HepG2 (cell line): ENCODE data around the gene PTGES3. TPM values are rescaled to one million over a fixed set of nuclear protein-coding genes. Genes with fewer than 3 reads are reported as not detected.

Experiments used
- HIVEP1 ChIP-seq: sonication (generic); formaldehyde crosslinking; IDR thresholded peaks from 2 replicates; pipeline ENCODE4 v1.4.0; 2020; ENCODE audit warnings: mild to moderate bottlenecking, missing genetic modification reagents
- SATB2 ChIP-seq: sonication (generic); formaldehyde crosslinking; IDR thresholded peaks from 2 replicates; pipeline ENCODE4 v1.5.0; 2020; ENCODE audit warnings: missing genetic modification reagents
- SMC3 ChIP-seq: IDR thresholded peaks from 2 replicates; pipeline ENCODE4 v1.6.1; 2011; ENCODE audit warnings: low read length, improper control_type of control experiment
- SNAI1 ChIP-seq: sonication (generic); formaldehyde crosslinking; IDR thresholded peaks from 2 replicates; pipeline ENCODE4 v1.5.0; 2020; ENCODE audit warnings: mild to moderate bottlenecking, missing genetic modification reagents, borderline replicate concordance
- THAP11 ChIP-seq: IDR thresholded peaks from 2 replicates; pipeline ENCODE4 v1.6.1; 2016; ENCODE audit warnings: missing biosample characterization, missing genetic modification reagents
- ZNF577 ChIP-seq: sonication (generic); formaldehyde crosslinking; IDR thresholded peaks from 2 replicates; pipeline ENCODE4 v1.4.0; 2020; ENCODE audit warnings: mild to moderate bottlenecking, low read depth, missing genetic modification reagents, borderline replicate concordance
- polyA plus RNA-seq, 8 experiments: library from polyadenylated mRNA; depleted of rRNA in 3 of 8; stranded (reverse) in 7 of 8; unstranded in 1 of 8; fragments of >200 nt; fragmentation: Illumina TruSeq in 4 of 8; extraction: Trizol in 4 of 8; gene quantifications; 2 replicates each; pipeline versions ENCODE4 v1.2.1 to v1.2.3, GENCODE V29; 2011 to 2016; ENCODE audit warnings: low read depth in 4 of 8, missing spikeins in 1 of 8, mixed read lengths in 1 of 8; ENCODE audit not compliant: insufficient read depth in 1 of 8
- total RNA-seq, 5 experiments: library from RNA; depleted of rRNA; stranded (reverse); fragments of >200 nt; fragmentation: Illumina TruSeq; extraction: Trizol; gene quantifications; 2 replicates each; pipeline ENCODE4 v1.2.3, GENCODE V29; 2016; ENCODE audit warnings: low read depth in 1 of 5
- TF ChIP-seq, protein P1 (sequence below), 2 experiments: fragments of 450-650 bp in 1 of 2; sonication (generic) in 1 of 2; formaldehyde crosslinking in 1 of 2; IDR thresholded peaks; 2 replicates each; pipeline versions ENCODE4 v1.6.1 to v1.8.0; 2016 to 2022; ENCODE audit warnings: antibody characterized with exemption in 1 of 2, mild to moderate bottlenecking in 1 of 2, missing genetic modification reagents in 1 of 2
- TF ChIP-seq, protein P2 (sequence below): sonication (generic); formaldehyde crosslinking; IDR thresholded peaks from 2 replicates; pipeline ENCODE4 v1.9.0; 2022; ENCODE audit warnings: low read depth, missing genetic modification reagents
- TF ChIP-seq, protein P3 (sequence below): sonication (generic); formaldehyde crosslinking; IDR thresholded peaks from 2 replicates; pipeline ENCODE4 v1.4.0; 2020; ENCODE audit warnings: mild to moderate bottlenecking, missing genetic modification reagents, borderline replicate concordance
- TF ChIP-seq, protein P4 (sequence below): sonication (generic); formaldehyde crosslinking; conservative IDR thresholded peaks from 2 replicates; pipeline ENCODE4 v1.8.1; 2023; ENCODE audit warnings: missing genetic modification reagents

The PTGES3 gene
- total and polyA plus RNA-seq, 2 of the 13 experiments (the other 11 are each of a cell fraction or from before 2014, with no cell fraction given): 54.4 to 159 TPM

DNA sequence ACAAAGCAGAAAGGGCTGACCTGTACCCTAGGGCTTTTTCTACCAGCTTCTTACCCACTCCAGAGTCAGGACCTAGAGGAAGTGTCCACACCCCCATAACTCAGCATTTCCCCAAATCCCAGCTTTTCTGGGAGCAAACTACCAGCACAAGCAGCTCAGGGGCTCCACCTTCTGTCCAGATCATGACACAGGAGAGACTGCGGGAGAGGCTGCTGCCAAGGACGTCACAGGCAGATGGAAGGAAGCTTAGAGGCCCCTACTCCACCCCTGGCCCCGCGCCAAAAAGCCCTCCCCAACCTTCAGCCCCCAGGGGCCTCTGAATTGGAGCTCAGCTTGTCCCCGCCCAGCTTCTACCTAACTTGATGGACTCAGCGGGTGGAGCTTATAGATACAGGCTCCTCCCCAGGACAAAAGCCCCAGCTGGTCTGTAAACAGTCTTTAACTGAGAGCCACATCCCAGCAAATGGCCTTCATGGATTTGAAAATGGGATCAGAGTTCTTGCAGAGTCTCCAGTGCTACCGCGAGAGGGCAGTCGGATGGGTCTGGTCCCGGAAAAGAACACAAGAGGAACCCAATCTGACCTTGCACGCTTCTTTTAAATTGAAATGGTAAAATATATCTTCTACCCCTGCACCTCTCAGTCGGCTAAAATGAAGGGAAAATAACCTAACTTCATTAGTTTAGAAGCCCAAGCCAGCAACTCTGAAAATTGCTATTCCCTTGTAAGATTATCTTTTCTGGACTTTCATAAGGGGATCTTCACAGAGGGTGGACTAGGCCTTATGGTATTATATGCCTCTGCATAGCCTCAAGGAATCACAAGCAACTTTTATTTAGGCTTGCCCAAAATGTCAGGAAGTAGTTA, 51.2 kb downstream of the PTGES3 start (continued):
- TF ChIP-seq, protein P1, sequence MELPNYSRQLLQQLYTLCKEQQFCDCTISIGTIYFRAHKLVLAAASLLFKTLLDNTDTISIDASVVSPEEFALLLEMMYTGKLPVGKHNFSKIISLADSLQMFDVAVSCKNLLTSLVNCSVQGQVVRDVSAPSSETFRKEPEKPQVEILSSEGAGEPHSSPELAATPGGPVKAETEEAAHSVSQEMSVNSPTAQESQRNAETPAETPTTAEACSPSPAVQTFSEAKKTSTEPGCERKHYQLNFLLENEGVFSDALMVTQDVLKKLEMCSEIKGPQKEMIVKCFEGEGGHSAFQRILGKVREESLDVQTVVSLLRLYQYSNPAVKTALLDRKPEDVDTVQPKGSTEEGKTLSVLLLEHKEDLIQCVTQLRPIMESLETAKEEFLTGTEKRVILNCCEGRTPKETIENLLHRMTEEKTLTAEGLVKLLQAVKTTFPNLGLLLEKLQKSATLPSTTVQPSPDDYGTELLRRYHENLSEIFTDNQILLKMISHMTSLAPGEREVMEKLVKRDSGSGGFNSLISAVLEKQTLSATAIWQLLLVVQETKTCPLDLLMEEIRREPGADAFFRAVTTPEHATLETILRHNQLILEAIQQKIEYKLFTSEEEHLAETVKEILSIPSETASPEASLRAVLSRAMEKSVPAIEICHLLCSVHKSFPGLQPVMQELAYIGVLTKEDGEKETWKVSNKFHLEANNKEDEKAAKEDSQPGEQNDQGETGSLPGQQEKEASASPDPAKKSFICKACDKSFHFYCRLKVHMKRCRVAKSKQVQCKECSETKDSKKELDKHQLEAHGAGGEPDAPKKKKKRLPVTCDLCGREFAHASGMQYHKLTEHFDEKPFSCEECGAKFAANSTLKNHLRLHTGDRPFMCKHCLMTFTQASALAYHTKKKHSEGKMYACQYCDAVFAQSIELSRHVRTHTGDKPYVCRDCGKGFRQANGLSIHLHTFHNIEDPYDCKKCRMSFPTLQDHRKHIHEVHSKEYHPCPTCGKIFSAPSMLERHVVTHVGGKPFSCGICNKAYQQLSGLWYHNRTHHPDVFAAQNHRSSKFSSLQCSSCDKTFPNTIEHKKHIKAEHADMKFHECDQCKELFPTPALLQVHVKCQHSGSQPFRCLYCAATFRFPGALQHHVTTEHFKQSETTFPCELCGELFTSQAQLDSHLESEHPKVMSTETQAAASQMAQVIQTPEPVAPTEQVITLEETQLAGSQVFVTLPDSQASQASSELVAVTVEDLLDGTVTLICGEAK (IDR thresholded peaks at IDR 0.05): no peak
- TF ChIP-seq, protein P1 (CRISPR knock-in tag; IDR thresholded peaks at IDR 0.05): peak; percentile 30; the same call in 1 of the 2 replicates
- TF ChIP-seq ZNF577 (CRISPR knock-in tag): no peak
- TF ChIP-seq, protein P2, sequence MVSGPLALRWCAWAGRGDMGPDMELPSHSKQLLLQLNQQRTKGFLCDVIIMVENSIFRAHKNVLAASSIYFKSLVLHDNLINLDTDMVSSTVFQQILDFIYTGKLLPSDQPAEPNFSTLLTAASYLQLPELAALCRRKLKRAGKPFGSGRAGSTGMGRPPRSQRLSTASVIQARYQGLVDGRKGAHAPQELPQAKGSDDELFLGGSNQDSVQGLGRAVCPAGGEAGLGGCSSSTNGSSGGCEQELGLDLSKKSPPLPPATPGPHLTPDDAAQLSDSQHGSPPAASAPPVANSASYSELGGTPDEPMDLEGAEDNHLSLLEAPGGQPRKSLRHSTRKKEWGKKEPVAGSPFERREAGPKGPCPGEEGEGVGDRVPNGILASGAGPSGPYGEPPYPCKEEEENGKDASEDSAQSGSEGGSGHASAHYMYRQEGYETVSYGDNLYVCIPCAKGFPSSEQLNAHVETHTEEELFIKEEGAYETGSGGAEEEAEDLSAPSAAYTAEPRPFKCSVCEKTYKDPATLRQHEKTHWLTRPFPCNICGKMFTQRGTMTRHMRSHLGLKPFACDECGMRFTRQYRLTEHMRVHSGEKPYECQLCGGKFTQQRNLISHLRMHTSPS: no peak
- no peak for TF ChIP-seq SATB2
- TF ChIP-seq SNAI1 (CRISPR knock-in tag): no peak
- peak; percentile 83 for TF ChIP-seq THAP11 (CRISPR knock-in tag)
- peak; percentile 54 for TF ChIP-seq SMC3
- no peak for TF ChIP-seq HIVEP1 (CRISPR knock-in tag)
- TF ChIP-seq, protein P3, sequence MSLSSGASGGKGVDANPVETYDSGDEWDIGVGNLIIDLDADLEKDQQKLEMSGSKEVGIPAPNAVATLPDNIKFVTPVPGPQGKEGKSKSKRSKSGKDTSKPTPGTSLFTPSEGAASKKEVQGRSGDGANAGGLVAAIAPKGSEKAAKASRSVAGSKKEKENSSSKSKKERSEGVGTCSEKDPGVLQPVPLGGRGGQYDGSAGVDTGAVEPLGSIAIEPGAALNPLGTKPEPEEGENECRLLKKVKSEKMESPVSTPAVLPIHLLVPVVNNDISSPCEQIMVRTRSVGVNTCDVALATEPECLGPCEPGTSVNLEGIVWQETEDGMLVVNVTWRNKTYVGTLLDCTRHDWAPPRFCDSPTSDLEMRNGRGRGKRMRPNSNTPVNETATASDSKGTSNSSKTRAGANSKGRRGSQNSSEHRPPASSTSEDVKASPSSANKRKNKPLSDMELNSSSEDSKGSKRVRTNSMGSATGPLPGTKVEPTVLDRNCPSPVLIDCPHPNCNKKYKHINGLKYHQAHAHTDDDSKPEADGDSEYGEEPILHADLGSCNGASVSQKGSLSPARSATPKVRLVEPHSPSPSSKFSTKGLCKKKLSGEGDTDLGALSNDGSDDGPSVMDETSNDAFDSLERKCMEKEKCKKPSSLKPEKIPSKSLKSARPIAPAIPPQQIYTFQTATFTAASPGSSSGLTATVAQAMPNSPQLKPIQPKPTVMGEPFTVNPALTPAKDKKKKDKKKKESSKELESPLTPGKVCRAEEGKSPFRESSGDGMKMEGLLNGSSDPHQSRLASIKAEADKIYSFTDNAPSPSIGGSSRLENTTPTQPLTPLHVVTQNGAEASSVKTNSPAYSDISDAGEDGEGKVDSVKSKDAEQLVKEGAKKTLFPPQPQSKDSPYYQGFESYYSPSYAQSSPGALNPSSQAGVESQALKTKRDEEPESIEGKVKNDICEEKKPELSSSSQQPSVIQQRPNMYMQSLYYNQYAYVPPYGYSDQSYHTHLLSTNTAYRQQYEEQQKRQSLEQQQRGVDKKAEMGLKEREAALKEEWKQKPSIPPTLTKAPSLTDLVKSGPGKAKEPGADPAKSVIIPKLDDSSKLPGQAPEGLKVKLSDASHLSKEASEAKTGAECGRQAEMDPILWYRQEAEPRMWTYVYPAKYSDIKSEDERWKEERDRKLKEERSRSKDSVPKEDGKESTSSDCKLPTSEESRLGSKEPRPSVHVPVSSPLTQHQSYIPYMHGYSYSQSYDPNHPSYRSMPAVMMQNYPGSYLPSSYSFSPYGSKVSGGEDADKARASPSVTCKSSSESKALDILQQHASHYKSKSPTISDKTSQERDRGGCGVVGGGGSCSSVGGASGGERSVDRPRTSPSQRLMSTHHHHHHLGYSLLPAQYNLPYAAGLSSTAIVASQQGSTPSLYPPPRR (CRISPR knock-in tag): peak; percentile 22; the same call in 1 of the 2 replicates
- TF ChIP-seq, protein P4, sequence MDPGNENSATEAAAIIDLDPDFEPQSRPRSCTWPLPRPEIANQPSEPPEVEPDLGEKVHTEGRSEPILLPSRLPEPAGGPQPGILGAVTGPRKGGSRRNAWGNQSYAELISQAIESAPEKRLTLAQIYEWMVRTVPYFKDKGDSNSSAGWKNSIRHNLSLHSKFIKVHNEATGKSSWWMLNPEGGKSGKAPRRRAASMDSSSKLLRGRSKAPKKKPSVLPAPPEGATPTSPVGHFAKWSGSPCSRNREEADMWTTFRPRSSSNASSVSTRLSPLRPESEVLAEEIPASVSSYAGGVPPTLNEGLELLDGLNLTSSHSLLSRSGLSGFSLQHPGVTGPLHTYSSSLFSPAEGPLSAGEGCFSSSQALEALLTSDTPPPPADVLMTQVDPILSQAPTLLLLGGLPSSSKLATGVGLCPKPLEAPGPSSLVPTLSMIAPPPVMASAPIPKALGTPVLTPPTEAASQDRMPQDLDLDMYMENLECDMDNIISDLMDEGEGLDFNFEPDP (CRISPR knock-in tag): no peak
